ENCODE results near the gene C19orf12.

Gene C19orf12

DNA sequence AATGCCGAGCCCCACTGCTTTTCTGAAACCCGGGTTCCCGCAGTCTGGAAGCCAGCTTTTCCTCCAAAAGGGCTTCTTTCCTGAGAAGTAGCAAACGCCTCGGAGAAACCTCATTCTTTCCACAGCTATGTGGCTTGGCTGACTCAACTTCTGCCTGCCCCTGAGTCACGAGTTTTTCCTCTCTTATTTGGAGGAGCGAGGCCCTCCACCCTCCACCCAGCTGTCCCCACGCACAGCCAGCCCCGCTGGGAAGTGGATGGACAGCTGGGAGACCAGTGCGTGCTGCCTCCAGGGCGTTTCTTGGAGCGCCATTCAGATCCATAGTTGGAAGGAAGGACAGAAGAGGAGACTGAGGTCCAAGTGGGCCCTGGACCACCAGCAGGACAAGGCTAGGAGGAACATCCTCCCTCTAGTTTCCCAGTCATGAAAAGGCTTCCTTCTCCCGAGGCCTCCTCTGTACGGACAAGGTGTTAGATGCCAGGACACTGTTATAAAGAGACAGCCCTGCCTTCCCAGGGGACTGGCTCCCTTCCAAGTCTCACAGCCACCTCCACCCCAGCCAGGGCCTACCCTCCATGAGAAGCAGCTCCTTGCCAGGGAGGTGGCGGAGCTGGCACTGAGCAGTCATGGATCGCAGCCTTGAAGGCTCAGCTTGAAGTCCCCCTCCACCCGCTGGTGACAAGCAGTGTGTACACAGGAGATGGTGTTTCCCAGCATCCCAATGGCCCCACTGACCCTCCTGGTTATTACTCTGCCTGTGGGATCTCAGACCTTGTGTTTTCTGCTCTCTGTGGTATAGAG is 52.3 kb downstream of the C19orf12 start:
- peak; percentile 58 for DNase-seq (ENCODE audit: low read depth)
- H3K4me3 ChIP-seq (ENCODE audit: low read depth, low read length) = no peak overlapping the region
- TF ChIP-seq, protein P1, sequence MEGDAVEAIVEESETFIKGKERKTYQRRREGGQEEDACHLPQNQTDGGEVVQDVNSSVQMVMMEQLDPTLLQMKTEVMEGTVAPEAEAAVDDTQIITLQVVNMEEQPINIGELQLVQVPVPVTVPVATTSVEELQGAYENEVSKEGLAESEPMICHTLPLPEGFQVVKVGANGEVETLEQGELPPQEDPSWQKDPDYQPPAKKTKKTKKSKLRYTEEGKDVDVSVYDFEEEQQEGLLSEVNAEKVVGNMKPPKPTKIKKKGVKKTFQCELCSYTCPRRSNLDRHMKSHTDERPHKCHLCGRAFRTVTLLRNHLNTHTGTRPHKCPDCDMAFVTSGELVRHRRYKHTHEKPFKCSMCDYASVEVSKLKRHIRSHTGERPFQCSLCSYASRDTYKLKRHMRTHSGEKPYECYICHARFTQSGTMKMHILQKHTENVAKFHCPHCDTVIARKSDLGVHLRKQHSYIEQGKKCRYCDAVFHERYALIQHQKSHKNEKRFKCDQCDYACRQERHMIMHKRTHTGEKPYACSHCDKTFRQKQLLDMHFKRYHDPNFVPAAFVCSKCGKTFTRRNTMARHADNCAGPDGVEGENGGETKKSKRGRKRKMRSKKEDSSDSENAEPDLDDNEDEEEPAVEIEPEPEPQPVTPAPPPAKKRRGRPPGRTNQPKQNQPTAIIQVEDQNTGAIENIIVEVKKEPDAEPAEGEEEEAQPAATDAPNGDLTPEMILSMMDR (IDR thresholded peaks at IDR 0.05; ENCODE audit: control insufficient read depth, extremely low read depth, insufficient read depth) = no peak

DNA sequence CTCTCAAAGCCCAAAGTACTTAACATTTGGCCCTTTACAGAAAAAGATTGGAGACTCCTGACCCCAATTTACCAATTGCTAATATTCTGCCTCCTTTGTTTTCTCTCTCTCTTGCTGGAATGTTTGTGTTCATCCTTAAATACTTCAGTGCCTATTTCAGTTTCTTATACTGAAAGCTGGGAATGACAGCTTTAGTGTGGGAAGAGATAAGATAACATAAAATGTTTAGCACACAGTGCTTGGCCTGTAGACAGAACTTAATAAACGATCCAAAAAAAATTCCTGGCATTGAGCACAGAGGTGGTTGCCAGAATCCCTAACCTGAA is 52.8 kb downstream of the C19orf12 start:
- TF ChIP-seq, protein P1 (IDR thresholded peaks at IDR 0.05; ENCODE audit: control insufficient read depth, extremely low read depth, insufficient read depth) = no peak
- no peak overlapping the region for H3K4me3 ChIP-seq (ENCODE audit: low read depth, low read length)

DNA sequence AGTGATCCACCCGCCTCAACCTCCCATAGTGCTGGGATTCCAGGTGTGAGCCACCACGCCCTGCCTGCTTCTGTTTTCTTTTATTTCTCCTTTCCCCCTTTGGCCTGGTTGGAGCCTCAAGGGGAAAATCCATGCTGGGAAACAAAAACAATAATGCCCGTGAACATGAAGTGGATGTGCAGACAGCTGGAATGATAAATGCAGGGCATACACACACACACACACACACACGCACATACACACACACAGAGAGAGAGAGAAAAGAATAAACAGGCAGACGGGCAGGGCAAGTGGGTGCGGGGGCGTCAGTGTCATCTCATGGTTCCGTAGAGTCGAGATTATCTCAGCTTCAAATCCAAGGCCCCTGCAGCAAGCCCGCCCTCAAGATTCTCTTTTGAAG is 54.2 kb downstream of the C19orf12 start:
- H3K4me3 ChIP-seq (ENCODE audit: low read depth, low read length) = no peak overlapping the region
- TF ChIP-seq, protein P1 (IDR thresholded peaks at IDR 0.05; ENCODE audit: control insufficient read depth, extremely low read depth, insufficient read depth) = no peak
- no peak for DNase-seq (ENCODE audit: low read depth)

More for the DNA sequence above, 52.8 kb downstream of the C19orf12 start:
- DNase-seq (ENCODE audit: low read depth) = no peak

DNA sequence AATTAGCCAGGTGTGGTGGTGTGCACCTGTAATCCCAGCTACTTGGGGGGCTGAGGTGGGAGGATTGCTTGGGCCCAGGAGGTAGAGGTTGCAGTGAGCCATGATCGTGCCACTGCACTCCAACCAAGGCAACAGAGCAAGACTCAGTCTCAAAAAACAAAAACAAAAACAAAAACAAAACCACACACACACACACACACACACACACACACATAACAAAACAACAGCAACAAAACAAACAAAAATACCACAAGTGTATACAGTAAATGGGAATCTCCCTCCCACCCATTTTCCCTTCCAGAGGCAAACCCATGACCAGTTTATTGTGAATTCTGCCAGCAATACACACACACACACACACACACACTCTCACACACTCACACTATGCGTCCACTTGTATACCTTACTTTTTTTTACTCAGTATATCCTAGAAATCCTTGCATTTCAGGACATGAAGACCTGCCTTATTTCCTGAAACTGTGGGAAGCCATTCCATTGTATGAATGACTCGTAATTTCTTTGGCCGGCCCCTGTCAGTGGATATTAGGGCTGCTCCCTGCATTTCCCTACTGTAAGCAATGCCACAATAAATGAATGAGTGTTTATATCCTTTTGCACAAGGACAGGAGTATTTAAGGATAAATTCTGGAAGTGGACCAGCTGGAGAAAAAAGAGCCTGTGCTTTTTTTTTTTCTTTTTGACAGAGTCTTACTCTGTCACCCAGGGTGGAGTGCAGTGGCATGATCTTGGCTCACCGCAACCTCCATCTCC is 56.7 kb downstream of the C19orf12 start:
- DNase-seq (ENCODE audit: low read depth) = no peak
- TF ChIP-seq, protein P1 (IDR thresholded peaks at IDR 0.05; ENCODE audit: control insufficient read depth, extremely low read depth, insufficient read depth) = no peak
- H3K4me3 ChIP-seq (ENCODE audit: low read depth, low read length) = no peak overlapping the region

DNA sequence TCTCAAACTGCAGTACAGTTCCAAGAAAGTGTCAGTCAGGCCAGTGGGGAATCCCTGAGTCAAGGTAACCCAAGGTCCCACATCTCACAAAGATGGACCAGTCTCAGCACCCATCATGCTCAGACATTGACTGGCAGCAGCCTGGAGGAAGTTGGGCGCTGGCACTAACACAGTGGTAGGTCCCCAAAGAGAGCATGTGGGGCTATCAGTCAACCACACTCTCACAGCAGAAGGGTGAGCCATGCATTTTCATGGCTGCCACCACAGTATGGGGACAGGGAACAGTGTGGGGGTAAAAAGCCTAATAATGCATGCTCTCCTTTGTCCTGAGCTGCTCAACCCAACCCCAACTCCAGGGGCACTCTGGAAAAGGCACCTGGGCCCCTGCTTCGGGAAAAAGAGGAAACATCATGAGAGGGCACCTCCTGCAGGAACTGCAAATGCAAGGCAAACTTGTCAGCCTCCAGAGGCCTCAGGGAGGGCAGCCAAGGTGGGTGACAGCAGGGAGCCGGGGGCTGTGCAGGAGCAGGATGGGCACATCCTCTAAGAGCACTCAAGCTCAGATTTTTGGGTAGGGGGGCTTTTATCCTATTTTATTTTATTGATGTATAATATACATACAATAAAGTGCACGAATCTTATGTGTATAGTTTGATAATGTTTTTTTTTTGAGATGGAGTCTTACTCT is 59.3 kb downstream of the C19orf12 start:
- H3K4me3 ChIP-seq (ENCODE audit: low read depth, low read length) = no peak overlapping the region
- TF ChIP-seq, protein P1 (IDR thresholded peaks at IDR 0.05; ENCODE audit: control insufficient read depth, extremely low read depth, insufficient read depth) = no peak
- no peak for DNase-seq (ENCODE audit: low read depth)

DNA sequence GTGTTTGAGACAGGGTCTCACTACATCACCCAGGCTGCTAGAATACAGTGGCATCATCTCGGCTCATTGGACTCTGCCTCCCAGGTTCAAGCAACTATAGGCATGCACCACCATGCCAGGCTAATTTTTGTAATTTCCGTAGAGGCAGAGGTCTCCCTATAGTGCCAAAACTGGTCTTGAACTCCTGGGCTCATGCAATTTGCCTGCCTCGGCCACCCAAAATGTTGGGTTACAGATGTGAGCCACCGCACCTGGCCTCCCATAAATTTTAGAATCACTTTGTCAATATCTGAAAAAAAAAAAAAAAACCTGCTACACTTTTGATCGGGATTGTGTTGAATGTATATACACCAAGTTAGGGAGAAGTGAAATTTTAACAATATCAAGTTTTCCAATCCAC is 61.7 kb downstream of the C19orf12 start:
- no peak for DNase-seq (ENCODE audit: low read depth)
- H3K4me3 ChIP-seq (ENCODE audit: low read depth, low read length) = no peak overlapping the region
- TF ChIP-seq, protein P1 (IDR thresholded peaks at IDR 0.05; ENCODE audit: control insufficient read depth, extremely low read depth, insufficient read depth) = no peak
